Activated CD8-positive, alpha-beta memory T cell treated with anti-CD3 and anti-CD28 coated beads, Interleukin-2, amount 50 U/mL, for 48 hours (primary cell): Measurements from ENCODE around the gene OTUD1.

Experiments
- DNase-seq: peaks from one replicate; pipeline ENCODE4 v3.0.0-alpha.2; 2020

Gene OTUD1

DNA sequence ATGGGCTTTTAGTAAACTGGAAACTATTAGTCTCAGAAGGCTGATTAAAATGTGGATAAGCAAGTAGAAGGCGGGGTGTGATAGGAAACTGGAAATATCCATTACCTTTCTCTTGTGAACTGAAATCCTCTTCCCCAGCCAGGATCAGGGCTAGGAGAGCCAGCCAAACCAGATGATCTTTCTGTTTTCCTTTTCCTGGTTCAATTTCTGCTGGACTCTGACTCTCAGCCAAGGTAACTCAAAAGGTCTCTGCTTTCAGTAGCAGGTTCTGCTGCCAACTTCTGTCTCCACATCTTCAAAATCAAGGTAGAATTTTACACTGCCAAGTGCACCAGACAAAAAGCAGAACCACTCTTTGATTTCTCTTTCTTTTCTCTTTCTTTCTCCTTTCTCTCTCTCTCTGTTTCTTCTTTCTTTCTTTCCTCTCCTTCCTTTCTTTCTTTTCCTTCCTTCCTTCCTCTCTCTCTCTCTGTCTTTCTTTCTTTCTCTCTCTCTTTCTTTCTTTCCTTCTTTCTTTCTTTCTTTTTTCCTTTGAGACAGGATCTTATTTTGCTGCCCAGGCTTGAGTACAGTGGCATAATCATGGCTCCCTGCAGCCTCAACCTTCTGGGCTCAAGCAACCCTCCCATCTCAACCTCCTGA, 30.8 kb downstream of the OTUD1 start:
- no peak for DNase-seq

DNA sequence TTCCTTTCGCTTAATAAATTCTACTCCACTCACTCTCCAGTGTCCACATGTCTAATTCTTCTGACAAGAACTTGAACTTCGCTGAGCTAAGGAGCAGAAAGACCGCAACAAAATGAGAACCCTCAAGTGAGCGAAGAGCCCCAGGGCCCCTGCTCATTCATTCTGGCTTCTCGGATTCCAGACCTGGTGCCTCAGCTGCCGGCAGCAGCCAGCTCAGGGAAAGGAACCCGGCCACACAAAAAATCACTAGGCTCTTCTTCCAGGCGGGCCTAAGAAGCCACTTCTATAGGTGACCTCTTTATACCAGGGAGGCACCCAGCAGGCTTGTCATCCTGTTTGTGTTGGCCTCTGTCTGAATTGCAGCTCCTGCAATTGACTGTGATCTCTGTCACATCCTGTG, 33.3 kb downstream of the OTUD1 start:
- no peak for DNase-seq

DNA sequence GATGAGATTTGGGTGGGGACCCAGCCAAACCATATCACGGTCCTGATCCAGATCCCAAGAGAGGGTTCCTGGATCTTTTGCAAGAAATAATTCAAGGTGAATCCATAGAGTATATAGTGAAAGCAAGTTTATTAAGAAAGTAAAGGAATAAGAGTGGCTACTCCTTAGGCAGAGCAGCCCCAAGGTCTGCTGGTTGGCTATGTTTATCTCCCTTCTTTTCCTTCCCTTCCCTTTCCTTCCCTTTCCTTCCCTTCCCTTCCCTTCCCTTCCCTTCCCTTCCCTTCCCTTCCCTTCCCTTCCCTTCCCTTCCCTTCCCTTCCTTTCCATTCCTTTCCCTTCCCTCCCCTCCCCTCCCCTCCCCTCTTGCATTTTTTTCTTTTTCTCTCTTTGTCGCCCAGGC, 35.2 kb downstream of the OTUD1 start:
- DNase-seq, result no peak

DNA sequence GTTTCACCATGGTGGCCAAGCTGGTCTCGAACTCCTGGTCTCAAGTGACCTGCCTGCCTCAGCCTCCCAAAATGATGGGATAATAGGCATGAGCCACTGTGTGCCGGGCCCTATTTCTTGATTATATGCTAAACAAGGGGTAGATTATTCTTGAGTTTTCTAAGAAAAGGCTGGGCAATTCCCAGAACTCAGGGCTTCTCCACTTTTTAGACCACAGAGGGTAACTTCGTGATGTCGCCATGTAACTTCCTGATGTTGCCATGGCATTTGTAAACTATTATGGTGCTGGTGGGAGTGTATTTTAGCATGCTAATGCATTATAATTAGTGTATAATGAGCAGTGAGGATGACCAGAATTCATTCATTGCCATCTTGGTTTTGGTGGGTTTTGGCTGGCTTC, 35.8 kb downstream of the OTUD1 start:
- DNase-seq, result no peak

DNA sequence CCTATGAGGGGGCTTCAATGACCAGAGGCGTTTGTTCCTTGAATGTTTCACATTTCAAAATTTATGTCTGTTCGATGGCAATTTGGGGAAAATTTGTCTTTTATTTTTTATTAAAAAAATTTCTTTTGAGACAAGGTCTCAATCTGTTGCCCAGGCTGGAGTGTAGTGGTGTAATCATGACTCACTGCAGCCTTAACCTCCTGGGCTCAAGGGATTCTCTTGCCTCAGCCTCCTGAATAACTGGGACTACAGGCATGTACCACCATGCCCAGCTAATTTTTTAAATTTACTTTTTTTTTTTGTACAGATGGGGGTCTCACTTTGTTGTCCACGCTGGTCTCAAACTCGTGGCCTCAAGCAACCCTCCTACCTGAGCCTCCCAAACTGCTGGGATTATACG, 39.7 kb downstream of the OTUD1 start:
- DNase-seq, result no peak

DNA sequence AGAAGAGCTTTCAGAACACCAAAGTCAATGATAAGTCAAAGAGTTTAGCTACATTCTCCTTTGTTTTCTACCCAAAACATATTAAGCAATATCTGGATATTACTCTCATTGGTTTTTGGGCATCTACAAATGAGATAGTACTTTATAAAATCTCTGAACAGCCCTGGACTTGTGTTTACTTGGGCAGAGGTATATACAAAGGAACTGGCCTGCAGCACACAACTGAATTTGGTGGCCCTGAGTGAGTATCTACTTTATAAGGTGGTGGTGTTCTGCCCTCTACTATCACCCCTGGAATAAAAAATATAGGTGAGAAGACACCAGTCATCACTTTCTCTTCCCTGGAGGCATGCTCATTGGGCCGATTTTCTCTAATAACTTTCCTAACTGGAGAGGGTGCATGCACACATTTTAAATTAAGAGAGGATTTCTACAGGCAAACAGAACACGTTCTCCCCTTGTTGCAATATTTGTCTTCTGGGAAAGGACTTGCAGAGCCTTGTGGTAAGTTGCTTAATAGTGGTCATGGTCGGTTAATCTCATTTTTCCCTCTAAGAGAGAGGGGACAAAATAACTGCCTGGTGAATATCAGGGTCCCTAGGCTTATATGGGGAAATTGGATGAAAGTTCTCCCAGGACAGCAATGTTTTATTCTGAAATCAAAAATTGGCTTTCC, 41.1 kb downstream of the OTUD1 start:
- no peak for DNase-seq

DNA sequence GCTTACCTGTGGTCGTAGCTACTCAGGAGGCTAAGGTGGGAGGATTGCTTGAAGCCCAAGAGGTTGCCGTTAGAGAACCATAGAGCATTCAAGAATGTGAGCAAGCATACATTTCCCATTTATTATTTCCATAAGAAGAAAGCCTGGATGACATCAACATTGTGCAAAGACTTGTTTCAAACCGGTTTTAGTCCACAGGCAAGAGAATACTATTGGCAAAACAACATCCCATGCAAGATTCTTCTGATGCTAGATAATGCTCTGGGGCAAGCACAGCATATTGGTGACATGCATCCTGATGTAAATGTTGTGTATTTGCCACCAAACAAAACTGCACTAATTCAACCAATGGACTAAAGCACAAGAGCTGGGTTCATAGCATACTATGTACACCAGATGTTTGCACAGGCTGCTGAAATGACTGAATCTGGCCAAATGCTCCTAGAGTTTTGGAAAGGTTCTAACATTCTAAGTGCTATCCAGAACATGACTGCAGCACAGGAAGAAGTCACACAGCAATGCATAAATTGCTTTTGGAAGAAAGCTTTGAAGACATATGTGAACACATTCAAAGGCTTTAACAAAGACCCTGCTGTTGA, 42.6 kb downstream of the OTUD1 start:
- DNase-seq, result no peak

DNA sequence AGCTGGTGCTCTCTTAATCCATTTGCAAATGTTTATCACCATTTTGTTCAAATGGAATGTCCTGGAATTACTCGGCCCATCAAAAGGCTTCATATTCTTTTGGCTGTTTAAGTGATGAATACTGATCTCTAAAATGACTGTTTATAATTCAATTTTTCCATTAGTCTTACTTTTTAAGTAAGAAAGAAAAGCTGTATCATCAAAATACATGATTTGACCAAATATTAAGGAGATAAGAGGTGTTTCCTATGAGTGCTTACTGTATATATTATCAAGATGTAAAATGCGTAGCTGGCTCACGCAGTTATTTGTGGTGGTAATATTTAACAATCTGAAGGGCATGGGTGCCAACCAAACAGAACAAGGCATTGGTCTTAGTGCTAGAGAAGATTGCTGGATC, 51.2 kb downstream of the OTUD1 start:
- no peak for DNase-seq
